GM21528 (cell line): Measurements from ENCODE around the gene REPS2.

ENCODE experiments used
- ATAC-seq: cut with Tn5 transposase; IDR thresholded peaks from one replicate; pipeline ENCODE4 v1.9.1; 2021; ENCODE audit warnings: mild to moderate bottlenecking, moderate library complexity; ENCODE audit not compliant: unreplicated experiment, low FRiP score

REPS2 gene

DNA sequence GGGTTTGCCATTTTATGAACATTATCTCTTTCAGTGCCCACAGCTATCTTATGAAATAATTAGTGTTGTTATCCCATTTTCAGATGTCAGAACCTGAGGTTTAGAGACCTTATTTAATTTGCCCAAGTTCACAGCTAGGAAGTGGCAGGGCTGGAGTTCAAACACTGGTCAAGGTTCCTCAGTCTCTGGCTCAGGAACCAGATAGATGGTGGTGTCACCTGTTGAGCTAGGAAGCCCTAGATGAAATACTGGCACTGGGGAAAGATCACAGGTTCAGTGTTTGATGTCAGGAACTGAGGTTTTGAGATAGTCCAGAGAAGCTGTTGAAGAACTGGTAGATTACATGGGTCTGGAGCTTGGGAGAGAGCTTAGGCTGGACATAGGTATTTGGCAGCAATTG, 85.4 kb downstream of the REPS2 start:
- no peak for ATAC-seq

DNA sequence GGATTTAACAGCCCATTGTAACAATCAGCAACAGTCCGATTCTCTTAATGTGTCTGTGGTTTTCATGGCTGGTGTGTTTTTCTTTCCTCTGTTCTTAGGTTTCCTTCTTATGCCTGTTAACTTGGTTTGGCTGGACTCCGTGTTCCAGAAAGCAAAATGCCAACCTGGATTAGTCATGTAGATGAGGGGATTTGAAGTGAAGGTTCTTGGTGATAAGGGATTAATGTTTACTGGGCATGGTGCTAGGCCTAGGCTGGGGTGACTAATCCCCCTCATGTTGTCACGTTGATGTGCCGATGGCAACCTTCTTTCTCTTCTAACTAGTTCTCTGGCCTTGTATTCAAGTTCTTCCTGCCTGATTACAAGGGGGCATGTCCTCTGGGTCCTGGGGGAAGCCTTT, 85.9 kb downstream of the REPS2 start:
- ATAC-seq = no peak

DNA sequence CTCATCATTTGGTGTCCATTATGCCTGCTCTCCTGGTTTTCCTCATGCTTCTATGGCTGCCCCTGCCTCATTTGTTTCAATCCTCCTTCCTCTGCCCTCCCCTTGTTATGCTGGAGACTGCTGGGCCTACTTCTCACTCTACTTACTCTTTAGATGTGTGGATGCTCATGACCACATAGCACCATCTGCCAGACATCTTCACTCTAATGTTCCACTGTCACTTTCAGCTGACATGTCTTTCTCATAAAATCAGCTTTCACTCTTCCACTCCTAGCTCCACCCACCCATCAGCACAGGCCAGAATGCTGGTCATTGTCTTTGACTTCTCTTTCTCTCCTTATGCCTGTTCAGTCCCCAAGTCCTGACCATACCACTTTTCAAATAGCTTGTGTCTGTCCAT, 86.8 kb downstream of the REPS2 start:
- no peak for ATAC-seq

DNA sequence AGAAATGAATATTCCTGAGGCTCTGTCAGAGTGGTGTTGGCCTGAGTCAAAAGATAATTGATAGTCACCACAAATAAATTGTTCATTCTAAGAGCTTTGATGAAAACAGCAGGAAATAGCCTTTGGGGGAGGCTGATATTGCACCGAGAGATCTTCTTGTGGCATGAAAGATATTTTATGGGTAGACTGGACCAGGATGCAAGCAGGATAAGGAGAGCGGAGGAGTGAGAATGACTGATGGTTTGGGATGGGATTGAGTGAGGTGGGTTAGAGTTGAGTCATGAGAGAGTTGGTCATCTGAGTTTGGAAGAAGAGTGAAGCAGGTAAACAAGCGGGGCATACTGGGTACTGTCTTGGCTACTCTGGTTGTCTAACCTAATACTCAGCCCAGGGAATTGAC, 88.7 kb downstream of the REPS2 start:
- no peak for ATAC-seq

DNA sequence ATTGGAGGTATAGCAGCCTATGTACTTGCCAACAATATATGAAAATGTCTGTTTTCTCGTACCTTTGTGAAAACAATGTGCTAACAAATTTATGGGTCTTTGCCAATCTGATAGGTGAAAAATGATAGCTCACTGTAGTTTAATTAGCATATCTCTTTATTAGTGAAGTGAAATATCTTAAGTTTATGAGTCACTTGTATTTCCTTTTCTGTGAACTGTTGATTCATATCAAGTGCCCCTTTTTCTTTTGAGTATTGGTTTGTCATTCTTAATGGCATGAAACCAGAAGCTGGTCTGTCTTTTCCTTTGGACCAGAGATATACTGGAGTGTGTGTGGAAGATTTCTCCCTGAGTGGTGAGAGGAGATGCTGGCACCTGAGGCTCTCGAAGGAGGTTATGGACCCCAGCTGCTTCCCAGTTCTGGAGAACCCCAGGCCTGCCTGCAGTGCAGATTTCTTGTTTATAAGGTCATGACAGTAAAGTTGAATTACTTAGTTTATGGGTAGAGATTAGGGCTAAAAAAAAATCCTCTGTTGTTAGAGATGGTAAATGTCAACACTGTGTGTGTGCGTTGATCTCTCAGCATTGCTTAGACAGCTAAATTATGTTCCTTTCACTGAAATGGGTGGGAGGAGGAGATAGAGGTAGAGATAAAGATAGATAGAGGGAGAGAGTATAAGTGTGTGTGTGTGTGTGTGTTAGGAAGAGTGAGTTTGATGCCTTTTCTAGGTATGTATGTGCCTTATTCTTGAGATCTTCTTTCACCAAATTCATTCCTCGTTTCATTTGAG, 89.9 kb downstream of the REPS2 start:
- ATAC-seq = no peak

DNA sequence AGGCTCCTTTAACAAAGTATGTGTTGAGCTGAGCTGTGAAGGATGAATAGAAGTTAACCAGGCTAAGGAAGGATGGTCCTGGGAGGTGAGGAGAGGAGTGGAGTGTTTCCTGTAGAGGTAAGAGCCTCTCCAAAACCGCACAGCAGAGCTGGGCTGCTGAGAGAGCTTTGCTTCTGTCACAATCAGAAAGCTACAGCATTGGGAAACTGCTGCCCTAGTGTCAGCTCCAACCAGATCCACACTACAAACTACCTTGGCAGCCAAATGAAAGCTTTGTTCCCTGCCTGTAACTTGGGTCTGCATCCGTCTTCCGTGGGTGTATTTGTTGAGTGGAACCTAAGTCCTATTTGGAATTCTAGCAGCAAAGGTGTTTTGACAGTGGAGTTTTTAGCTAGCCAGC, 91.8 kb downstream of the REPS2 start:
- no peak for ATAC-seq

DNA sequence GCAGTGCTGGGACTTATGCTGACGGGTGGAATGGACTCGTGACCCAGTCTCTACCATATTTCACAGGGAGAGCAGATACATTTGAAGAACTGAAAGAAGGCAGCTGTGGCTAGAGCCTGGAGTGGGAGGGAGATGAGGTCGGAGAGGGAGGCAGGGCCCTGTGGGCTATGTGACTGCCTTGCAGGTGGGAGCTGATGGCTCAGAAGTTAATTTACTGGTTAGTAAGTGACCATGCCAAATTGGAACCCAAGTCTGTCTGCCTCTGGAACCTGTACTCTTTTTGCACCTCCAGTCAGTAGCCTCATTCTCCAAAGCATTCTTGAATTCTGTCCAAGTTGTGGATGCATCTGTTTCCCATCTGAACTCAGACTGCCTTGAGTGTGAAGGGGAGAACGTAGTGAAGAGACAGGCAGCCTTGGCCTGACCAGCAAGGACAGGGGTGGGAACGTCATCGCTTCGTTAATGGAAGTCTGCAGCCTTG, 92.3 kb downstream of the REPS2 start:
- ATAC-seq = no peak

DNA sequence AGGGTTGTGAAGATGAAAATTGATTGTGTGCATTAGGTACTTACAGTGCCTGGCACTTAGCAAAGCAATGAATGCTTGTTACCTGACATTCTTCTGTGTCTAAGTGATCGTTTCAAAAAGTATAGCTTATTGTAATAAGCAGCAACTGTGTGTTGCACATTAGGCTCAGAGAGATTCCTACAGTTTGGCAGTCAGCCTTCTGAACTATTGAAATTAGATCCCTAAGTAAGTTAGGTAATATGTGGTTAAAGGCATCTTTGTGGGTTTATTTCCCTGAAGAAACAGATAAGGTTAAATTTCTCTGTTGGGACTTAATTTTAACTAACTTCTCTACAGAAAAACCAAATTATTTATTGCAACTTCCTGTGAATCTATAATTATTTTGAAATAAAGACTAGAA, 93.4 kb downstream of the REPS2 start:
- no peak for ATAC-seq

DNA sequence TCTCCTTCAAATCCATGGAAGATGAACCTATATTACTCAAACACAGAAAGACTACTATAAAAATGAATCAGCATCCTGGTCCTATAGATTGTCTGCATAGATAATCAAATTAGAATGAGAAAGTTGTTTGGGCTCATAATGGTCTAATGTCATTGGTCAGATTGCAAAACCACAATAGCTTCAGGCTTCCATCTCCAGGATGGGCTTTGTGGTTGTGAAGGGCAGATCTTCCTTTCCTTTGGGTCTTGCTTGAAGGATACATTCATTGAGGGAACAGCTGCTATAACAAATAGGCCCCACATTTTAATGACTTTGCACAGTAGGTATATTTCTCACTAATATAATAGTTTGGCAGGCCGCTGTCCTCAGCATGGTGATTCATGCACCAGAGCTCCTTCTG, 94.3 kb downstream of the REPS2 start:
- ATAC-seq = no peak

DNA sequence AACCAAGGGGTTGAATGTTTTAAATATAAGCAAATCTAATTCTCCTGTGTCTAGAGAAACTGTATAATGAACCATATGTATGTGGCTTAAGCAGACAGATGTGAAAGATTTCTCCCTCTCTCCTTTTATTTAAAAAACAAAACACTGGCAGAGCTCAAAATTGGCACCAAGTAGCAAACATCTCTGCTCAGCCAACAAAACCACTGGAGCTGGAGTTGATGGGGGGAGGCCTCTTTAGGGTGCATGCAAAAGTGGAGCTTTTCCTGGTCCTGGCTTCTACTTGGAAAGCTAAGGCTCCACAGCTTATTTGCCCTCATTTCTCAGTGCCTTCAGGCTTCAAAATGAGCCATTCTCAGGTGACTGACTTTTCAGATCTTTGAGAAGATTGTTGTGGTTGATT, 95.6 kb downstream of the REPS2 start:
- ATAC-seq = no peak

DNA sequence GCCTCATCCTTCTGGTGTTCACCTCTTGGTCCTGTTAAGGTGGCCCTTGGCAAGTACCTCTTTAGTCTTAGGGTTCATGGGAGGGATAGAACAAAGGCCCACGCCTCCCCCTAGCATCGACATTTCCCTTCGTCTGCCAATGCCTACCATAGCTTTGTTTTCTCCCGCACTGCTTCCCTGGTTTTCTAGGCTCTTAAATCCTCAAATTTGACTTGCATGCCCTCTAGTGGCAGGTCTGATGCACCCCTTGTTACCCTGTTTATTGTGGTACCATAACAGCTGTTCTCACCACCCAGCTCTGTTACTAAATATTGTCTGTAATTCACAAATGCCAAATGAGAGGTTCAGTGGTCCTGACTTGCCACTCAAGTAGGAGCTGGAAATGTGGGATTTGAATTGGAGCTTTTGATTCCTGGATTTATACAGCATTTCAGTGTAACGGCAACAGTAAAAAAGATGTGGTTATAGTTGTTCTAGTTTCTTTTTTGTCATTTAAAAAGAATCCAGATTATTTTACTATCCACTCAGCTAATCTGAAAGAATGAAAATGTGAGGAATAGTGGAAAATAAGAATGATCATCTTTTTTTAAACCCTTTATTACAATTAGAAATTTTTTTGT, 100.1 kb downstream of the REPS2 start:
- no peak for ATAC-seq

DNA sequence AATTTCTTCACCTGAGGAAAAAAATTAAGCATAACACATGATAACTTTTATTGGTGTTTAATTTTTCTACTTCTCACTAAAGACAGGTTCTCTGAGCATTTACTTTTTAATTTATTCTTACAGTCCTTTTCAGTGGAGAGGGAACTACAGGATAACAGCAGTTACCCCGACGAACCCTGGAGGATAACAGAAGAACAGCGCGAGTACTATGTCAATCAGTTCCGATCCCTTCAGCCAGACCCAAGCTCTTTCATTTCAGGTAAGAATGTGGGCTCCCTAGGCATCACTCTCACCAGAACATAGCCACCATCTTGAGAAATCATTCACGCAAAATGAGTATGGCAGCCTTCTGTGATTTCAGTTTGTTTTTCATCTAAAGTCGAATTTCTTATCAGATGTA, 100.8 kb downstream of the REPS2 start:
- ATAC-seq = no peak

DNA sequence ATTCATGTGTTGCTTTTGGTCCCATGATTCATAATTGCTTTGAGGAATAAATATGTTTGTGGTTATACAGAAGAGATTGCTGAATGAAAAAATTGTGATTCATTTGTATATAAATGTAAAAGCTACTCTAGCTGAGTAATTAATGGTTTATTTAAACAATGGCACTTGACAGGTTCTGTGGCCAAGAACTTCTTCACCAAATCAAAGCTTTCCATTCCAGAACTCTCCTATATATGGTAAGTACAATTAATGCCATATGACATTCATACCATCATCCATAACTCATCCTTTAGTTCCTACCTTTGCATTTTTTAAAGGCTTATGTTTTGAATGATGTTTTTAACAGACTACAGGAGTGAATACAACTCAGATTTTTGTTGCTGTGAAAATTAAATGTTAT, 105.8 kb downstream of the REPS2 start:
- no peak for ATAC-seq

DNA sequence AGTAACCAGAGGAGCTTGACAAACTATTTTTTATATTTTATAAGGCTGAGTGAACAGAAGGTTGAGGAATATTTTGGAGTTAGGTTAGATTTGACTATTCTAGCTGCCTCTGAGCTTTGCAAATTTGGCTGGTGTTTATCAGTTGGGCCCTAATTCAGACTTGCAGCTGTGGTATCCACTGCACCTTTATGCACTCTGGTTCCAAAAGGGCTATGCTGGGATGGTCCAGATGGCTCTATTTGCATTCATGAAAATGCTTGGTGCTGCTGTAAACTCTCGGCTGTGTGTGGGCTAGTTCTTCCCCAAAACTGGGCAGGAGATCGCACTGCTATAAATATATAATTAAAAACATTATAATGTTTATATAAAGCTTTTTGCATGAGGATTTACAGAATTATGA, 106.3 kb downstream of the REPS2 start:
- ATAC-seq = no peak

DNA sequence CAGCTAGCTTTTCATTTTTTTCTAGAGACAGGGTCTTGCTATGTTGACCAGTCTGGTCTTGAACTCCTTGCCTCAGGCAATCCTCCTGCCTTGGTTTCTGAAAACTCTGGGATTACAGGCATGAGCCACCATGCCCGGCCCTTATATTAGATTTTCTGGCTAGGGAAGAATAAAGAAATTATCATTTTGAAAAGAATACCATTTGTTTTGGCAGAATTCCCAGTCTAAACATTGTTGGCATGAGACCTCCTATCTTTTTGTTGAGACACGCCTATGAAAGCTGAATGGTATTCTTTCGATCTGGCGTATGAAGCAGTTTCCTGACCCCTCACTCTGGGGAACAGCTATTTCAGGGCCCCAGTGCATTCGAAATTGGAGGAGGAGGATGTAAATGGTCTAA, 107.0 kb downstream of the REPS2 start:
- no peak for ATAC-seq

DNA sequence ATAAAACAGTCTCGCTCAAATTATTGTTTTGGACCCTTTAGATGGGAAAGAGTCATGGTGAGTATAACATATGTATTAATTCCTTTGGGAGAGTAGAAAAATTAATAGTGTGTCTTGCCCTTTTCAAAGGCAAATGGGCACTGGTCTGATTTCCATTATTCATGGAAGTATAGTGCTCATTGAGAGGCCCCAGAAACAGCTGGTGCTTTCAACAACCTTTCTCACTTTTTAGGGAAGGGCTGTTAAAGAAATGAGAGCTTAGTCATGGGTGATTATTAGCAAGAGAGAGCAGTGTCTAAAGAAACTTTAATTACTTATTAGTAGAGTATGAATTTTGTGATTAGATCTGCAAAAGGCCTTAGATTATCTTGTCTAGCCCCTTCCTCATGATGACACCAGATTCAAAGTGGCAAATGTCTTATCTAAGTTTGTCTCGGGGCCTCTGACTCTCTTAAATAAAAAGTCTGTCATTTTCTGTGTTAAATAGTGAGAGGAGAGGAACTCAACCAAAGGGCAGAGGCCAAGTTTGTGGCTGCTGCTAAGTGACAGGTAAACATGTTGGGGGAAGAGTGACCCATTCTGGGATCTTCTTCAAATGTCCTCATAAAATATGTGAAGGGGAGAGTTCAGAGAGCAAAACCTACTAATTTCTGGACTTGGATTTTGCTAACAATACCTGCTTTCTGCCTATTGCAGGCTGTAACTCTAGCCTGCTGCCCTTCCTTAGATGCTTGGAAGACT, 110.6 kb downstream of the REPS2 start:
- no peak for ATAC-seq

DNA sequence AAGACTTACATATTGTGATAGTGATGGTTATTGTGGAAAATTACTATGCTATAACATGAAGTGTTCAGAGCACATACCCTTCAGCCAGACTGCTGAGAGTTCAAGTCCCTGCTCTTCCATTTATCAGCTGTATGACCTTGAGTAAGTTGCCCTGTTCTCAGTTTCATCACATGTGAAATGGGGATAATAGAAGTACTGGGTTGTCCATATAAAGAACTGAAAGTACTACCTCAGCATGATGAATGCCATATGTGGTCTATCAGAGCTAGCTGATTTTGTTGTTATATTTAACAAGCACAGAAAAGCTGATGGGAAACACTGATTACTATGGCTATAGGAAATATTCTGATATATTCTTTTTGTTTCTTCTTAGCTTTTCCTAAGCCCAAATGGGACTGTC, 115.6 kb downstream of the REPS2 start:
- ATAC-seq = no peak

DNA sequence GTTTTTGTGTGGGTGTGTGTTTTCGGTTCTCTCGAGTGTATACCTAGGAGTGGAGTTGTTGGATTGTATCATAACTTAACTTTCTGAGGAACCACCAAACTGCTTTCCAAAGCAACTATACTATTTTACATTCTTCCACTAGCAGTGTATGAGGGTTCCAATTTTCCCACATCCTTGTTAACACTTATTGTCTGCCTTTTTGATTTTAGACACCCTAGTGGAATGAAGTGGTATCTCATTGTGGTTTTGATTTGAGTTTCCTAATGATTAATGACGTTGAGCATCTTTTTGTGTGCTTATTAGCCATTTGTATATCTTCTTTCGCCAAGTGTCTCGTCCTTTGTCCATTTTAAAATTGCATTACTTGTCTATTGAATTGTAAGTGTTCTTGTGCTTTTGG, 118.6 kb downstream of the REPS2 start:
- no peak for ATAC-seq

DNA sequence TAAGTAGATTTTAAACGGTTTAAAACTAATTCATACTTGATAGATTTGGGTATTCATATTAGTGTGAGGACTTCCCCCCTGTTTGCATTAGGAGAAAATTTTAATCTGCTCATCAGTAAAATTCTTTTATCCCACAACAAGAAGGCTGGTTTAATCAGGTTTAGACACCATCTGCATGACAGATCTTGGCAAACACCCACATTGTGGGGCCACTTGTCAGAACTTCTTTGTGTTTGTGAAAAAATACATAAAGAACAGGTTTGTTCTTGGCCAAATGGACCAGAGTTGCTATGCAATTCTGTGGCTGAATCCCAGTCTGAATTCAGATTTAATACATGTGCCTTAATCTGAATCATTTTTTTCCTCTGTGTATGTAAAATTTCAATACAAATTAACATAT, 121.1 kb downstream of the REPS2 start:
- ATAC-seq = no peak

DNA sequence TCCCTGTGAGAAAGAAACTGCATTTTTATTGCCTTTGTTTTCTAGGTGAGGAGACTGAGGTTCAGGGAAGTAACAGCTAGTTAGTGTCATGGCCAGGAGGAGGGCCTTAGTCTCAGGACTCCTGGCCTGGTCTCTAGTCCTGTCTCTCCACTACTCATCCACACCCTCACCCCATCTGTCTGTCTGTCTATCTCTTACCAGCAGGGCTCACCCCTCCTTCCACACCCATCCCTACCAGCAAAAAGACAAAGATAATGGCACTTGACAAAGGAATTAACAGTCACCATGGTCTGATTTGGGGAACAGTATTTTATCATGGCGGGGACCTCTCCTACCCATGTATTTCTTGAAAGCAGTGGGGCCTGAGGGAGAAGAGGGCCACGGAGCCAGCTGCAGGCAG, 125.8 kb downstream of the REPS2 start:
- ATAC-seq = no peak

DNA sequence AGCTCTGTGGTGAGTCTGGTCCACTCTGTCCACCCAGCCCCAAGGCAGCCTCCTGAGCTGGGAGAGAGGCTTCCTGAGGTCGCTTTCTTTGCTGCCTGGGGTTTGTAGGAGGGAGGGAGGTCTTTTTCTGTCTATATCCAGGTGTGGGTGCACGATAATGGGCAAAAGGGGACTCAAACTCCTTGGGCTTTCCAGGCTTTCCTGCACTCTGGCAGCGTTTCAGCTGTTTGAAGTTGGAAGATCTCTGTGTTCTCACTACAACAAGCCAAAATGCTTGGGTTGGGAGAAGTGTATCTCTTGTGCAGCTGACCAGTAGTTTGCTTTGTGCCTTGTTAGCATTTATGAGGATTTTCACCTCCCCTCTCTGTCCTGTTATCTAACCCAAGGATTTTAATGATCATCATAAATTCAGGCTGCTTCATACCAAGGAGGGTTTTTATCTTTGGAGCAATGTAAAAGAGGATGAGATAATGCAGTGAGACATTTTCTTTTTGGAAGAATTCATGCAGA, 126.3 kb downstream of the REPS2 start:
- ATAC-seq = no peak
